DMS153 treated with DMSO at 0.1 percent for 48 hours (cell line): ENCODE results near the gene TUSC2.

Experiments
- DNase-seq: peaks from one replicate; lab custom pipeline; 2025; ENCODE audit not compliant: unreplicated experiment; lab: John Stamatoyannopoulos, UW

The TUSC2 gene

DNA sequence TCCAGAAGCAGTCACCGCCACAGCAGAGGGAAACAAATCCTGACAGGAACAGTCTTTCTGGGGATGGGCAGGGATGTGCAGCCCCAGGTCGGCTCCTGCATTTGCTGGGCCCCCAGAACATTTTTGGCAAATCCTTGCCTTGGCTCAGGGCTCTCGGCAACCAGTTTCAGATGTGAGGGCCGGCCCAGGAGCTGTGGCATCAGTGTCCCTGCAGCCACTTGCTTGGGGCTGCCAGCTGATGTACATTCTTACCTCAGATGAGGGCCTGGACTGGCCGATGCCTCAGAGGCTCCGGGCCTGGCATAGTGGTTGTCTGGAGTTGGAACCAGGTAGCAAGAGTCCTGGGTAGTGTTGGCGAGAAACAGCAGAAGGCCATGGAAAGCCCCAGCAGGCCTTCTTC is 26.8 kb upstream of the TUSC2 start:
- DNase-seq = no peak

GRCh38 chr3:50354186-50354764 is 26.3 kb upstream of the TUSC2 start:
- no peak for DNase-seq

GRCh38 chr3:50353245-50354004 is 25.4 kb upstream of the TUSC2 start:
- DNase-seq = no peak

GRCh38 chr3:50352781-50353180 is 24.8 kb upstream of the TUSC2 start:
- no peak for DNase-seq

DNA sequence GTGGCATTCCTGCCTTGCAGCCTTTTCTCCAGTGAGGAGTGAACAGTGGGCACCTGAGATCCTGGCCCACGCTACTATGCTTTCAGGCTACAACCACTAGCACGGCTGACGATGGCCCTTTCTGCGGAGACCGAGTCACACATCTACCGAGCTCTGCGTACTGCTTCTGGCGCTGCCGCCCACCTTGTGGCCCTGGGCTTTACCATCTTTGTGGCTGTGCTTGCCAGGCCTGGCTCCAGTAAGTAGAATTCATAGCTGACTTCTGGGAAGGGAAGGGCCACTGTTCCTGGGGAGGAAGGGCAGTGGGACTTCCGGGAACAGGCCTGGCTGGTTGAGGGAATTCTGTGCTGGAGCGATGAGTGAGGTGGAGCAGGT is 23.3 kb upstream of the TUSC2 start:
- DNase-seq = no peak

DNA sequence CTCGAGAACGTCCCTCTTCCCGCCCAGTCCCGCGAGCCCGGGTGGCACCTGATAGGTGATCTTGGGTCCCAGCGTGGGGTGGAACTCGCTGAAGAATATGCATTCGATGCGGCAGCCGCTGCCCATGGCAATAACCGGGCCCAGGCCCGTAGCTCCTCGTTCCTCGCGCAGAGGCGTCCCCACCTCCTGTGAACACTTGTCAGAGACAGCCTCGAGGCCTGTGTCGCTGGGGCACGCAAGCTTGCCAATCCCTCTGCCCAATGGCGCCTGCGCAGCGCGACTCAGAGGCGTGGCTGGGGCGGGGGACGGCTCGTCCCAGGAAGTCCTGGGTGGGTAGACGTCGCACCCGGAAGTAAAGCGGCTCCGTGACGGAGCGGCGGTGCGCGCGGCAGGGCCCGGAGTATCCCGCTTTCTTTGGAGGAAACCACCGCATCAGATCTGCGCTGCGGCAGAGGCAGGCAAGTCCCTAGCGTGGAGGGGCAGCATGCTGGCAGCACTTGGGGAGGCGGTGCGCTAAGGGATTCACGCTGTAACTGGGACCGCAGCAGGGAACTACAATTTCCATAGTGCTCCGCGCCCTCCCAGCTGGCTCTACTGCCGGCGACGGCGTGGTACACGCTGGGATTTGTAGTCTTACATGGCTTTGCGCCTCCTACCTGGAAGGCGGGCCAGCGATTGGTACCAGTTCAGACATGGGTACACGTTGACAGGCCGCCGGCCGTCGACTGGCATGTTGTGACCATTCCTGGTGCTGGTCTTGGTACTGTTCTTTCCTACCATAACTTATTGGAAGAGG is 22.7 kb upstream of the TUSC2 start, which contains the start of the genes CYB561D2 and NPRL2:
Gene CYB561D2, plus strand, starts transcription at position 336 of the 796 bp plus-strand sequence. CDS start 572 bp downstream, outside the sequence.
Gene NPRL2, minus strand, starts transcription at position 249 of the 796 bp plus-strand sequence. Its CDS starts 123 bp downstream, at position 126.
- DNase-seq = peak; percentile 55

DNA sequence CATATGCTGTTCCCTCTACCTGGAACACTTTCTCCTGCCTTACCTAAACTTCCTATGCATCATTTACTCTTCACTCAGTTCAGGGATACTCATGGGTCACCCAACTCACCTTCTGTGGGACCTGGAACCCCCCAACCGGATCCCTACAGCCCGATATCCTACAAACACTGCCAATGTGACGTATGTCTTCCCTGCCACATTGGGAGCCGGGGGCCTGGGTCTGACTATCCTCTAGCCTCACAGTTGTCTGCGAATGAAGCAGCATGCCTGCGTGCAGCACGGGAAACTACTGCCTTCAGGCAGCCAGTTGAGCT is 22.1 kb upstream of the TUSC2 start:
- no peak for DNase-seq

GRCh38 chr3:50347187-50347813 is 19.3 kb upstream of the TUSC2 start:
- peak; percentile 21 for DNase-seq

- DNase-seq = no peak
These were observed 17.7 kb upstream of the TUSC2 start, which contains the start of gene ZMYND10 for GRCh38 chr3:50345586-50346234. Gene ZMYND10, minus strand, starts transcription at chr3:50345732. Its CDS starts 153 bp downstream, at chr3:50345579.

DNA sequence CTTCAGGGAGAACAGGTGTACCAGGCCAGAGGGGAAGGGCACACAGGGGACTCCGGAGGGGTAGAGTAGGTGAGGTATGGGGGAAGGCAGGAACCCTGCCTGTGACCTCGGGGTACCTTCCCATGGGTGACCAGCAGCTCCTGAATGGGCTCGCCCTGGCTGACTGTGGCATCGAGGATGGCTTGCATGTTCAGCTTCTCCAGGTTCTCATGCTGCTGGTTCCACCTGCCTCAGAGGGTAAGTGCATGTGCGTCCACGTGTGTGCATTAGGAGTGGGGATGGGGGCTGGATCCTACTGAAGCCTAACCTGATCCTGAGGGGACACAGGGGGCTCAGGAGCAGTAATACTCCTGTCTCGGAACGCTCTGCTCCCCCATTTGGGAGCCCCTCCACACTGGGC is 17.0 kb upstream of the TUSC2 start:
- no peak for DNase-seq

DNA sequence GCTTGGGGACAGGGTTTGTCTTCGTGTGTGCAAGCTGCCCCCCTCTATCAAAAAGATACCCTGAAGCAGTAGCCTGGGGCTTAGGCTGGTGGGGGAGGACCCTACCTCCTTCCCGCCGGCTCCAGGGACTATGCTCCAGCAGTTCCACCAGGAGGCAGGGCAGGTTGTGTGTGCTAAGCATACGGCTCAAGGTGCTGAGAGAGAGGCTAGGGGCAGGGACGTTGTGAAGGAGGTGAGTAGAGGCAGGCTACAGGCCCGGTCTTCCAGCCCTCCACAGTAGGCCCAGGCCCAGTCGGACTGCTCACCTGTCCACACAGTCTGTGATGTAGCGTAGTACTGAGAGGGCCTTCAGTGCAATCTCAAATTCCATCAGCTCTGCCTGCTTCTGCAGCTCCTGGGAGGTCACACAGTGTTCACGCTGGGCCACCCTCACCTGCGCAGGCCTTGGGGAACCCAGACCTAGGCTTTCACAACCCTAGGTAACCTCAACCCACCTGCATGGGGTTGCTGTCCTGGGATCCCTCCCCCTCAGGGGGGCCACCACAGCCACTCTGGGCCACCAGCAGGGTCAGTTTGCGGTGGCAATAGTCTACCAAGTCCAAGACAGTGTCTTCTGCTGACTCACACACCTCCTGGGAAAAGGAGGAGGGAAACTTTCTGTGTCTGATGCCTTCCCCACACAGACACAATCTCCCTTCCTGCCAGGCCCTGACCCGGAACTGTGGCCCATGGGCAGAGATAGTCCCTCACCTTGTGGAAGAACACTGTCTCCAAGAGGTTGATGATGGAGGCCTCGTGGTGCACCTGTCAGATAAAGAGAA is 15.0 kb upstream of the TUSC2 start:
- DNase-seq = no peak

DNA sequence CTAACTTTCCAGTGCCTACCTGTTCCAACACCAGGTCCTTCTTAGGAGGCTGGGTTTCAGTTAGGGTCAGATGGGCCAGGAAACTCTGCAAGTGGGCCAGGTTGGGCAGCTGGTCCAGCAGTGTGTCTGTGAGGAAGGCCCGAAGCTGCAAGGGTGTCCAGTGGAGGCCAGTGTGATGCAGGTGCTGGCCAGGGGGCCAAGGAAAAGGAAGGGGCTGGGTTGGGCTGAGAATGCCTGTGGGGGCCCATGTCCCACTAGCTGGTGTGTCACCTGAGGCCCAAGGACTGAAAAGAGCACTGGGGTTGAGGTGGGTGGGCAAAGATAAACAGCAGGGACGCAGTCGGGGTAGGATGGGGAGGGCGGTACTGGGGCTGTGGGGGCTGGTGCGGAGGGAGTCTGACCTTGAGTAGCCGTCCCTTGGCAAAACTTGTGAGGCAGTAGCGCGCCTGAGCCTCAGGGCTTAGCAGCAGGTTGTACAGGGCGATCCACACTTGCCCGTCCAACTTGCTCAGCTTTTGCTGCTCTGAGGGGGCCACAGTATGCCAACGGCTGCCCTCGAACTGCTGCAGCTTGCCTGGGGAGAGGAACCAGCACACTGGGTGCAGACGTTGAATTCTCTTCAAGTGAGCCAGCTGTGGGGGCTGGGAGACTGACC is 14.1 kb upstream of the TUSC2 start:
- DNase-seq = no peak

DNA sequence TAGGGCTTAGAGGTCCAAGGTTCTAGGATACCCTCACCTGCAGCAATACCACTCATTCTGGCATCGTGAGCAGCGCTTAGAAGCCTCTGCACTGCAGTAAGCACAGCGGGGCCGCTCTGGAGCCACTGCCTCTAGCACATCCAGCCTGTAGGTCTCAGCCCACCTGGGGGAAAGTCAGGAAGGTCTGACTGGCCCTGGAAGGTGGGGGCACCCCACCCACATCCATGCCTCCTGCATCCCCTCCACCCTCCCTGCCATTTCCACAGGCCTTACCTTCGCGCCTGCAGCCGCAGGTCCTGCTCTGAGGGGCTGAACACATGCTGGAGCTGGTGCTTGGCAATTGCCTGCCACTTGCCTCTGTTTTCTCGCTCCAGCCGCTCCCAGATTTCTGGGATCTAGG is 13.5 kb upstream of the TUSC2 start:
- no peak for DNase-seq

GRCh38 chr3:50340448-50341329 is 12.7 kb upstream of the TUSC2 start, which contains the start of gene RASSF1:
Gene RASSF1, minus strand, starts transcription at chr3:50340836. Its CDS starts 31 bp downstream, at chr3:50340805.
- DNase-seq = no peak

DNA sequence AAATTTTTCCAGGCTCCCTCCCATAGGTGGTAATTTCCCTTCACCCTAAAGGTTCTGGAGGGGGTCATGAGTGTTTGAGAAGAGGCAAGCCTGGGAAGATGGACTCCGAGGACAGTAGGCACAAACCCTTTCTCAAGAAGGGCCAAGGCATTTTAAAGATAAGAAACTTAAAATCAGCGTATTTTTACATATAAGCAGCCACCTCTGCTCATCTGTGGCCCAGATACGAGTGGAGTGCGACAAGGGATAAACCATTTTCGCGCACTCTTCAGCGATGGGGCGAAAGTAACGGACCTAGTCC is 12.1 kb upstream of the TUSC2 start:
- no peak for DNase-seq

GRCh38 chr3:50339485-50340146 is 11.6 kb upstream of the TUSC2 start:
- DNase-seq = no peak

DNA sequence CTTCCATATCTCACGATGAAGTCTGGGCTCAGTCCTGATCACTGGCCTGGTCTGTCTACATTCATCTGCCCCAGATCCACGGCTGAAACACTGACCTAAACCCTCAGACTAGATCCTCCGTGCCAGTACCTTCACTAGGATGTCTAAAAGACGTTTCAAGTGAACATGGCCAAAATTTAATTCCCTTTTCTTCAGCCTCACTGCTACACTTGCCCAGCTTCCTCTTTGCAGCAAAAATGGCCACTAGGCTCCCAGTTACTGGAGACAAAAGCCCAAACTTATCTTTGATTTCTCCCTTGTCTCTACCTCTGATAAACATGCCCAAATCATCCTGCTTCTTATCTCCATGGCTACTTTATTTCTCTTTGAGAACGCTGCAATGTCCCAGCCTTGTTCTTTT is 10.9 kb upstream of the TUSC2 start:
- DNase-seq = no peak

- peak; percentile 65 for DNase-seq
These were observed 9.3 kb upstream of the TUSC2 start for GRCh38 chr3:50337175-50337861.
